Endothelial cell of hepatic sinusoid (primary cell): ENCODE results near the gene MYO5B.

Experiments
- in situ Hi-C: cut with HindIII; loops from 2 replicates; pipeline ENCODE4 v1.10.0; 2017; ENCODE audit warnings: low sequenced_read_pairs

MYO5B gene

GRCh38 chr18:49778826-49779465, 416.0 kb downstream of the MYO5B start:
- in situ Hi-C loops = no loop called here
